HS-5 (cell line): ENCODE data around the gene IRF1.

Source experiments
- DNase-seq: peaks from one replicate; pipeline ENCODE4 v3.0.0-alpha.2; 2012; ENCODE audit warnings: low read depth

Gene IRF1

GRCh38 chr5:132474131-132474723 lies 16.3 kb downstream of the IRF1 start:
- DNase-seq, result no peak

DNA sequence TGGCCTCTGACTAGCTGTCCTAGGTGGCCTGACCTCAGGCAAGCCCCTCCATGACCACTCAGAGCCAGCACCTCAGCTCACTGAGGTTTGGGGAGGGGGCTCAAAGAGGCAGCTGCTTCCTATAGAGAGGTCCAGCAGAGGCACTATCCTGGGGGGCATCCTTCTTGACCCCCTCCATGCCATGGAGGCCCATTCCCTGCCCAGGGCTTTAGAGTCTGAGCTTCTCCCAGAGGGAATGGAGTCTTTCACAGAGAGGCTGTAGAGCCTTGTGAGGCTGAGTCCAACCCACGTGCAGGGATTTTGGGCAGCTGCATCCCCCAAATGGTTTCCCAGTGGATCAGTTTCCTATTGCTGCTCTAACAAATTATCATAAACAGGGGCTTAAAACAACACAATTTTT lies 16.9 kb downstream of the IRF1 start:
- DNase-seq, result no peak

GRCh38 chr5:132473019-132473531 lies 17.5 kb downstream of the IRF1 start:
- no peak for DNase-seq

DNA sequence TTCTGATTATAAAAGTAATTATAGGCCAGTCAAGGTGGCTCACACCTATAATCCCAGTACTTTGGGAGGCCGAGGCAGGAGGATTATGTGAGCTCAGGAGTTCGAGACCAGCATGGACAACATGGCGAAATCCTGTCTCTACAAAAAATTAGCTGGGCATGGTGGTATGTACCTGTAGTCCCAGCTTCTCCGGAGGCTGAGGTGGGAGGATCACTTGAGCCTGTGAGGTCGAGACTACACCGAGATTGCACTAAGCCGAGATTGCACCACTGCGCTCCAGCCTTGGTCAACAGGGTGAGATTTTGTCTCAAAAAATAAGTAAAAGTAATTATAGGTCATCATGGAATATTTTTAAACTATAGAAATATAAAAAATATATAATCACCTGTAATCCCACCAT lies 18.1 kb downstream of the IRF1 start:
- DNase-seq, result no peak

GRCh38 chr5:132471944-132472343 lies 18.6 kb downstream of the IRF1 start:
- no peak for DNase-seq

- no peak for DNase-seq
Measured at GRCh38 chr5:132471151-132471907, 19.2 kb downstream of the IRF1 start.

DNA sequence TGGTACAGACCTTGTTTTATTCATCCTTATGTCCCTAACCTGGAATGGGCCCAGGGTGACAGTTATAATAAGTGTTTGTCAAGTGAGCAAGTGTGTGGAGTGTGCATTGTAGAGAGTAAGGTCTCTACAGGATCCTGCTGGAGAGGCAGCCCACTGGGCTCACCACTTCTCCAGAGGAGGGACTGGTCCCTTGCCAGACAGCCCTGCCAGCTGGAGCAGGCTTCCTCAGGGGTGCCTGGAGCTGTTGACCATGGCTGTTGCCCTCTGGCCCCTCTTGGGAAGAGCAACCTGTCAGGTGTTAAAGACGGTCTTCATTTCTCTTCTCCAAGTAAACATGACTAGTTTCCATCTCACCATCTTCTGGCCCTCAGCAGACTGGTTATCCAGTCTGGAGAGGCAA lies 20.0 kb downstream of the IRF1 start:
- DNase-seq, result no peak

DNA sequence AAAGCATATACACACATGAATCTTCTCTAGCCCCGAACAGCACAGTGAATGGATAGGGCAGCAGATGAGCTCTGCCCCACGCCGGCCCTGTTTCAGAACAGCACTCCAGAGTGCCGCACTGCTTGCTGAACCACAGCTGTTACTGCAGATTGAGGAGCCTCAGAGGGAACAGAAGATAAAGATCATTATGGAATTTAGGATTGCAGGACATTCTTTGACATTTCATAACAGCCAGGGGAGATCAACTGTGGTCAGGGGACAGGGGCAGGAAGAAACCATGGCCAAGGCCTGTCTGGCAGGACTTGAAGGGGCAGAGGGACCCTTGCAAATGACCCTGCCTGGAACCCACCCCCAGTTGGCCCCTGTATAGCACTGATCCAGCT lies 20.6 kb downstream of the IRF1 start:
- DNase-seq, result no peak

GRCh38 chr5:132469380-132470009 lies 21.1 kb downstream of the IRF1 start:
- no peak for DNase-seq

GRCh38 chr5:132468656-132469379 lies 21.8 kb downstream of the IRF1 start:
- DNase-seq, result no peak

GRCh38 chr5:132467287-132467984 lies 23.1 kb downstream of the IRF1 start:
- DNase-seq, result no peak

DNA sequence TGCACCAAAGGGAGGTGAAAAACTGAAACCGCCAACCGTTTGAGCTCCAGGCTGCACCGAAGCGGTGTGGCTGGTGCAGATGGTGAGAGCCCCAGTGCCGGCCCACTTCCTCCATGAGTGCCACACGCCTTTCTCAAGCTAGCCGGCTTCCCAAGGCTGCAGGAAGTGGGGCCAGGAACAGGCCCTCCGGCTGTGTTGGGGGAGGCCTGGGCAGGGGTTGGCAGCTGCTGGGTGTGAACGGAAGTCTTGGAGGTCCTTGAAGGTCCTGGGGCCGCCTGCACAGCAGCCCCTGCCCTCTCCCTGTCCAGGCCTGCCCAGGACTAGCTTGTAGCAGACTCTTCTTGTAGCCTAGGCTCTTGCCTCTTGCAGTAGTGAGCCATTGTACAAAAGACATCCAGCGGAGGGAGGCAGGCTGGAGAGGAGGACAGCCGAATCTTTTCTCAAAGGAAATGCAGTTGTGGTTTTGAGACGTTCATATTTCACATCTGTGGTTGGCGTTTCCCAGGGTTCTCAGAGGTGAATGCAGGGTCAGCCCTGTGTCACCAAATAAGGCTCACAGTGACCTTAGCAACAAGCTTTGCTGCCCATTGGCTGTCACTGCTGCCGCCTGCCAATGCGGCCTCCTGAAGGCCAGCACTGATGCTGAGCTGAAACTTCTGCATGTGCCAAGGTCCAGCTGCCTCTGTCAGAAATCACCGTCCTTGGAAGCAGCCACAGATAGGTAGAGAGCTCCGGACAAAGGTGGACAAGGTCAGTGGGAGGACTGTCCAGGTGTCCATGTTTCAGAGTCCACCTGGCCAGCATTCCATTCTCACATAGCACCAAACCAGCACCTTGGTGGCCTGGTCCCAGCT lies 23.9 kb downstream of the IRF1 start:
- DNase-seq, result no peak

- DNase-seq, result no peak
Measured at GRCh38 chr5:132465059-132465707, 25.4 kb downstream of the IRF1 start.

DNA sequence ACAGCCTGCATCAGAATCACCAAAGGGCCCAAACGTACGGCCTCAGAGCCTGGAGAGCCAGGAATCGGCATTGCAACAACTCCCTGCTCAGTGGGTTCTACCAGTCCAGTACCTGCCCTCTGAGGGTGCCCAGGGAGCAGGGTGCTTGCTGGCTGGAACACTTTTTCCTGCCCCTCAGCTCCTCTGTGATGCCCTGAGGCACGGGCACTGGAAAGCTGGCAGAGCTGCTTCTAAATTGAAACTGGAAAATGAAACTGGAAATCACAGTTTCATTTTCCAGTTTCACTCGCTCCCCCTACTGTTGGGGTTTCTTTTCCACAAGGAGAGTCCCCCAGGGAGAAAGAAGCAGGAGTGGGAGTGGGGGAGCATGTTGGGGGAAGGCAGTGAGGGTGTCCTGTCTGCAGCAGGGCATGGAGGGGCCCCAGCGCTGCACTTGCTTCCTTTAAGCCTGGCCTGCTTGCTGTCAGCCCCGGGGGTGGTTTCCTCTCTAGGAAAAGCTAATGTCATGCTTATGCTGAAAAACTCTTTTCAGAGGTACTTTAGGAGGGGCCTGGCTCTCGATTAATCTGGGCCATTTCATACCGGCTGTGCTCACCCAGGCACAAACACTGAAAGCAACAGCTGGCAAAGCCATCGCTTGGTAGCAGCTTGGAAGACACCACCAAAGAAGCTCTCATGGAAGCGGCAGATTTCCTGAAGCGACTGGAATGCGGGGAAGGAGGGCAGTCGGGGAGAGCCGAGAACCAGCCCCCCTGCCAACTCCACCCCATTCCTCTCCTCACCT lies 26.2 kb downstream of the IRF1 start:
- DNase-seq, result no peak

GRCh38 chr5:132463811-132464155 lies 26.8 kb downstream of the IRF1 start:
- DNase-seq, result no peak

- no peak for DNase-seq
Measured at GRCh38 chr5:132462856-132463745, 27.5 kb downstream of the IRF1 start.

DNA sequence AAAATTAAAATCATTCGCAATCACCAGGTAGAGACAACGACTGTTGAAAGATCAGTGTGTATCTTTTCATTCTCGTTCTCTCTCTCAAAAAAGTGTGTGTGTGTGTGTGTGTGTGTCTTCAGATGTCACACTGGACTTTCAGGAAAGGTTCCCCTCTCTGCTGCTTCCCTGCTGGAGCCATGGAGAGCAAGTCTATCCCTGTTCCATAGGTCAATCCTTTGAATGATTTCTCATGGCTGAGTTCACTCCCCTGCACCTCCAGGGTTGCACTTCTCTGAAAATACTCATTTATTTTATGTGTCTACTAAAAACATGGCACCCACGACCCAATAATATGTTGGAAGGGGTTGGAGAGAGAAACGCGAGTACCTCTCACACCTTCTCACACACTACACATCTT lies 28.2 kb downstream of the IRF1 start:
- DNase-seq, result no peak

- DNase-seq, result no peak
Measured at GRCh38 chr5:132461569-132462070, 29.0 kb downstream of the IRF1 start.
